Nephron progenitor cell (in vitro differentiated cells): ENCODE measurements around the gene CACNA1C.

Source experiments
- DNase-seq: peaks from one replicate; pipeline ENCODE4 v3.0.0; 2021
- H3K27ac Mint-ChIP-seq: 2 replicates; pipeline ENCODE4 v1.8.0; 2021; ENCODE audit warnings: mild to moderate bottlenecking, moderate library complexity, mixed read lengths
- H3K27me3 Mint-ChIP-seq: 2 replicates; pipeline ENCODE4 v1.8.0; 2021; ENCODE audit warnings: mild to moderate bottlenecking, low read depth, mixed read lengths; ENCODE audit not compliant: poor library complexity
- H3K36me3 Mint-ChIP-seq: 2 replicates; pipeline ENCODE4 v1.8.0; 2021; ENCODE audit warnings: low read depth, mixed read lengths
- H3K4me1 Mint-ChIP-seq: 2 replicates; pipeline ENCODE4 v1.8.0; 2021; ENCODE audit warnings: mixed read lengths
- H3K4me3 Mint-ChIP-seq: 2 replicates; pipeline ENCODE4 v1.8.0; 2021; ENCODE audit warnings: mild to moderate bottlenecking, moderate library complexity, mixed read lengths
- H3K9me3 Mint-ChIP-seq: 2 replicates; pipeline ENCODE4 v1.8.0; 2021; ENCODE audit warnings: mild to moderate bottlenecking, moderate library complexity, mixed read lengths
- CTCF ChIP-seq: fragments of 200-600 bp; sonication (generic); IDR thresholded peaks from 2 replicates; pipeline ENCODE4 v1.5.0; 2021; ENCODE audit warnings: antibody characterized with exemption

The CACNA1C gene

GRCh38 chr12:2335109-2335508 lies 282.3 kb downstream of the CACNA1C start:
- TF ChIP-seq CTCF: no peak
- peak; percentile 39 for DNase-seq
- H3K27me3 Mint-ChIP-seq: peaks cover 3% of the 10 kb centered on the region
- H3K9me3 Mint-ChIP-seq: peaks cover 7% of the 10 kb centered on the region
- peak overlapping the region; percentile 97 for H3K27ac Mint-ChIP-seq
- no peaks in the 10 kb centered on the region for H3K36me3 Mint-ChIP-seq
- peaks cover 61% of the 10 kb centered on the region for H3K4me1 Mint-ChIP-seq
- H3K4me3 Mint-ChIP-seq: peak overlapping the region; percentile 50

- no peak for DNase-seq
- Mint-ChIP-seq H3K27me3 (peaks cover 3% of the 10 kb centered on the region), H3K4me1 (peaks cover 61% of the 10 kb centered on the region), H3K9me3 (peaks cover 7% of the 10 kb centered on the region), H3K27ac (peak overlapping the region; percentile 97), H3K4me3 (peak overlapping the region; percentile 50), H3K36me3 (no peaks in the 10 kb centered on the region)
- TF ChIP-seq CTCF: no peak
Measured at GRCh38 chr12:2335513-2335912, 282.7 kb downstream of the CACNA1C start.

DNA sequence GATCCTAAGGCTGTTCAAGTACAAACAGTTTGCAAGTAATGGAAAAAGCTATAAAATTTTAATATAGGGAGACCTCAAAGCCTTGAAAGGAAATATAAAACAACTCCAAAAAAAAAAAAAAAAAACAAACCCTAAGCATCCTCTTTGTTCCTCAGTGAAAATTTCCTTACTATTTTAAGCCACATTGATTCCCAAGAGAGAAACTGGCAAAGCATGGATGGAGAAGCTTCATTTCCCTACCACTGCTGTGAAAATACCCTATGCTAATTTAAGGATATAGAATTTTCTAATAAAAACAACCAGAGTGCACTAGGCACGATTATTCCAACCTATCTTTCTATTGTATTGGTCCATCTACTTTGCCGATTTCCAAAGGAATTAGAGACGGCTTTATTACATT lies 283.1 kb downstream of the CACNA1C start:
- Mint-ChIP-seq H3K9me3 (peaks cover 7% of the 10 kb centered on the region), H3K4me3 (no peak overlapping the region), H3K4me1 (peaks cover 61% of the 10 kb centered on the region), H3K36me3 (no peaks in the 10 kb centered on the region), H3K27ac (peak overlapping the region; percentile 36), H3K27me3 (peaks cover 3% of the 10 kb centered on the region)
- TF ChIP-seq CTCF: no peak
- DNase-seq: no peak

DNA sequence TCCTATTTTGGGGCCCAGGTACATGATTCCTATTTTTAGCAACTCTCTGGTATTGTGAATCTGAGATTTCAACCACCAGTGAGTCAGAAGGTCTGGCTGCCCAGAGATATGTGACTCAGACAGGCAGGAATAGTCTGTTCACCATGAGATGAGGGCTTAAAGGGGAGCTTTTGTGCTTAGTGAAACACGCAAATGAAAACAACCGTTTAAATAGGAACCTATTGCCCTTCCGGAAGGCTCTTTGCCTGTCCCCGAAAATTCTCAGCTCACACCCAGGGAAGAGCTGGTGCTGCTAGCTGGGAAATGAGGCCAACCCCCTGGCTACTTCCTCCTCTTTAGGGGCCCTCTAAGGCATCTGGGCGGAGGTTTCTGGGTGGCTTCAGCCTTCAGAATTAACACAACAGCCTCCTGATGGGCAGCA lies 283.6 kb downstream of the CACNA1C start:
- Mint-ChIP-seq H3K9me3 (peaks cover 7% of the 10 kb centered on the region), H3K27me3 (peaks cover 3% of the 10 kb centered on the region), H3K36me3 (no peaks in the 10 kb centered on the region), H3K4me1 (peaks cover 63% of the 10 kb centered on the region), H3K27ac (peak overlapping the region; percentile 36), H3K4me3 (no peak overlapping the region)
- no peak for DNase-seq
- TF ChIP-seq CTCF: no peak

GRCh38 chr12:2337031-2338010 lies 284.5 kb downstream of the CACNA1C start:
- Mint-ChIP-seq H3K4me1 (peaks cover 70% of the 10 kb centered on the region), H3K36me3 (no peaks in the 10 kb centered on the region), H3K27ac (no peak overlapping the region), H3K27me3 (peaks cover 3% of the 10 kb centered on the region), H3K9me3 (peaks cover 7% of the 10 kb centered on the region), H3K4me3 (peak overlapping the region; percentile 20)
- no peak for TF ChIP-seq CTCF
- DNase-seq: no peak

DNA sequence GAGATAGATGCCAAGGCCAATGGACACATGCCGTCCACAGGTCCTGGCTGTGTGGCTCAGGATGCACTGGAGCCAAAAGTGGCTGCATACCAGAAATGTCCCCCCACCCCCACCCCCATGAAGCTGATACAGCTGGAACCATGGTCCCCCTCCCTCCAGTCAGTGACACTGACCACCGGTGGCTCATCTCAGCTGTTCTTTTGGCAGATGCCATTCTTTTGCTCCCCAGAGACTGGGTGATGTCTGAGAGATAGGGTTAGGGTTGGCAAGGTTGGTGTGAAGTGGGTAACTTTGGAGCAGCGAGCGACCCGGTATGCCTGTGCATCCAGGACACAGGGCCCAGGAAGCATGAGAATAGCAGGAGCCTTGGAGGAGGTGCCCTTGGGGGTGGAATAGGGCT lies 285.6 kb downstream of the CACNA1C start:
- DNase-seq: no peak
- Mint-ChIP-seq H3K4me3 (no peak overlapping the region), H3K36me3 (no peaks in the 10 kb centered on the region), H3K27ac (no peak overlapping the region), H3K27me3 (peaks cover under 1% of the 10 kb centered on the region), H3K9me3 (peaks cover 7% of the 10 kb centered on the region), H3K4me1 (peaks cover 72% of the 10 kb centered on the region)
- TF ChIP-seq CTCF: no peak
